Body of pancreas (tissue), 4 donors: ENCODE measurements around the gene NKAPD1.

Experiments
- POLR2A ChIP-seq, 3 donors: fragments of 450-650 bp; IDR thresholded peaks; one replicate each; pipeline ENCODE4 v1.6.1; 2016; ENCODE audit warnings: antibody characterized with exemption in 3 of 3, mild to moderate bottlenecking in 2 of 3
- TF ChIP-seq, protein P1 (sequence below), 7 experiments: fragments of 450-650 bp in 4 of 7; fragments of 200-600 bp in 3 of 7; sonication (generic) in 3 of 7; IDR thresholded peaks; one replicate each; pipeline ENCODE4 v1.5.1; 2016 to 2019; ENCODE audit warnings: antibody characterized with exemption in 7 of 7

DNA sequence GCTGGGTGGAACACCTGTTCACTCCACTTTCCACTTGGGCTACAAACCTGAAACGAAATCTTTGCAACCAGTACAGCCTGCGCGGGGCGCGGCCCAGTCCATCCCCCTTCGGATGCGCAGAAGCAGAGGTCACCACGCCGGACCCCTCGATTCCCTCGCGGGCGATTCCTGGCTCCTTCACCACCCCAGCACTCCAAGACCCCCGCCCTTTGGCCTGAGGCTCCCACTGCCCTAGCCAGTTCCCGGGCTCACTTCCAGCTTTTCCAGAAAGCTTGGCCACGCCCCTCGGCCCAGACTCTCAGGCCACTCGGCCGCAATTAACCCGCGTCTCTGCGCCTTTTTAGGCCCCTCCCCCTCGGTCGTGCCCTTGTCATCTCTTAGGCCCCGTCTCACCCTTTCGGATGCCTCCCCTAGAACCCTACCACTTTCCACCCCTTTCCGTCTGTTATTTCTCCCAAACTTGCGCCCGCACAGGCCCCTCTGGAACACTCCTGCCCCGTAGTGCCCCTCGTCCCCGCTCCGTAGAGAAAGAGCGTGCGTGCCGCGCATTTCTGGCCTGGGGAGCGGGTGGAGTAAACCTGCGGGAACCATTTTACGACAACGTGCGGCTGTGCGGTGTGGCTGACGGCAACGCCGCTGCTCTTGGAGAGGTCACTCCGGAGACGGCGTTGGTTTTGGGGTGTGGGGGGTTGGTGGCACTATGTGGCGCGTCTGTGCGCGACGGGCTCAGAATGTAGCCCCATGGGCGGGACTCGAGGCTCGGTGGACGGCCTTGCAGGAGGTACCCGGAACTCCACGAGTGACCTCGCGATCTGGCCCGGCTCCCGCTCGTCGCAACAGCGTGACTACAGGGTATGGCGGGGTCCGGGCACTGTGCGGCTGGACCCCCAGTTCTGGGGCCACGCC, 49.1 kb upstream of the NKAPD1 start, which contains the start of gene DLAT:
- TF ChIP-seq POLR2A (IDR thresholded peaks at IDR 0.05) = peak; percentile 43 to 83 (median 82)
- TF ChIP-seq, protein P1, sequence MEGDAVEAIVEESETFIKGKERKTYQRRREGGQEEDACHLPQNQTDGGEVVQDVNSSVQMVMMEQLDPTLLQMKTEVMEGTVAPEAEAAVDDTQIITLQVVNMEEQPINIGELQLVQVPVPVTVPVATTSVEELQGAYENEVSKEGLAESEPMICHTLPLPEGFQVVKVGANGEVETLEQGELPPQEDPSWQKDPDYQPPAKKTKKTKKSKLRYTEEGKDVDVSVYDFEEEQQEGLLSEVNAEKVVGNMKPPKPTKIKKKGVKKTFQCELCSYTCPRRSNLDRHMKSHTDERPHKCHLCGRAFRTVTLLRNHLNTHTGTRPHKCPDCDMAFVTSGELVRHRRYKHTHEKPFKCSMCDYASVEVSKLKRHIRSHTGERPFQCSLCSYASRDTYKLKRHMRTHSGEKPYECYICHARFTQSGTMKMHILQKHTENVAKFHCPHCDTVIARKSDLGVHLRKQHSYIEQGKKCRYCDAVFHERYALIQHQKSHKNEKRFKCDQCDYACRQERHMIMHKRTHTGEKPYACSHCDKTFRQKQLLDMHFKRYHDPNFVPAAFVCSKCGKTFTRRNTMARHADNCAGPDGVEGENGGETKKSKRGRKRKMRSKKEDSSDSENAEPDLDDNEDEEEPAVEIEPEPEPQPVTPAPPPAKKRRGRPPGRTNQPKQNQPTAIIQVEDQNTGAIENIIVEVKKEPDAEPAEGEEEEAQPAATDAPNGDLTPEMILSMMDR (IDR thresholded peaks at IDR 0.05) = peak in 1 of 7 experiments; percentile 6
